GM19238 (cell line): ENCODE results near the gene SHCBP1L.
"Not testable (repeated sequence)": the region's sequence is repeated elsewhere in the genome, so short reads cannot be mapped to it uniquely, and the experiment has no call there.

Experiments
- DNase-seq: peaks from one replicate; pipeline ENCODE4 v3.0.0; 2011; ENCODE audit warnings: low spot score; ENCODE audit not compliant: insufficient read length

The SHCBP1L gene

DNA sequence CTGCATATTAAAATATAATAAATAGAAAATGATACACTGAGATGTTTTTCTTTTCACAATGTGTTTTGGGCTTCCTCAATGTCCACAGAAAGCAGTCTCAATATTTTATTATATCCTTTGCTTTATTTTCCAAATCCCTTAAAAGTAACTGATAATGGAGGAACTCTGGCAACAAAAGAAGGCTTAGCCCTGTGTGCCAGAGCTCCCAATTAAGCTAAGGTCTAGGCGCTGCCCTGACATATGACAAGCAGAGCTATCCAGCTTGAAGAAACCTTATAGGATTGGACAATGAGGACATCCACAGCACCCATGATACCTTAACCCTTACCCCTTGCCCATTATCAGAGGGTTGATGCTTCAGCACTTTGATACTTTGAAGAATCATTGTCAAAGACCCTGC, 12.9 kb upstream of the SHCBP1L start:
- no peak for DNase-seq

DNA sequence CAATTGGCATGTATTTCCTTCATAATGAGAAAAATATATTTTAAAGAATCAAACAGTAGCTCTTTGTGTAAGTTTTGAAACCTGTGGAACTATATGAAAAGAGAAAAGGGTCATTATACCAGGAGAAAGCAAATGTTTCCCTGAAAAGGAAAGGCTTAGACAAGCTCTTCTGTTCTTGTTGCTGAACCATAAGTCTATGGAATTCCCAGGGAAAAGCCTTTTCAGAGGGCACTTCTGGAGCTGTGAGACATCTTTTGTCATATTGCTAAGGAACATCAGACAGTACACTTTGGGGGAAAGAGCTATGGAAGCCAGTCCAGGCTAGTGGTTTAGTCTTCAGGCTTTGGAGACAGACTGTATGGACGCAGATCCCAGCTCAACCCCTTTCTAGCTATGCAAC, 12.1 kb upstream of the SHCBP1L start:
- DNase-seq, result no peak

DNA sequence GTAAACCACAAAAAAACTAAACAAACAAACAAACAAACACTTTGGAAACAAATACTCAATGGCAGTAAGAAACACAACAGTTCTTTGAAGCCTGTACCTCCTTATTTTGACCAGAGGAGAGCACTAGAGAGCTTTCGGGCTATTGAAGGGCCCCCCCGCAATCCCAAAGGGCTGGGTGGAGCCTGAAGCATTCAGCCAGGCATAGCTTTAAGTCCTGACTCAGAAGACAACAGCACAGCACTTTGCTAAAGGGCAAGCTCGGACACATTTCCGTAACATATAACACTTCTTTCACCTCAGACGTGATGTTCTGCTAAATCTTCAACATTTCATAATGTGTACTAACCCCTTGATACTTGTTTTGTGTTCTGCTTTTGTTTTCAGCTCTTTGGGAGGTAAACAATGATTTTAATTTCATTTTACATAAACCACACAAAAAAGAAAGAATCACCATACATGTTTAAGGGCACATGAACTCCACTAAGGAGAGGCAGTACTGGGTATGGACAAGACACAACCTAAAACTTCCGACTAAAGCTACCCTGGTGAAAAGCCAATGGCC, 9.7 kb upstream of the SHCBP1L start:
- DNase-seq, result peak; percentile 69

DNA sequence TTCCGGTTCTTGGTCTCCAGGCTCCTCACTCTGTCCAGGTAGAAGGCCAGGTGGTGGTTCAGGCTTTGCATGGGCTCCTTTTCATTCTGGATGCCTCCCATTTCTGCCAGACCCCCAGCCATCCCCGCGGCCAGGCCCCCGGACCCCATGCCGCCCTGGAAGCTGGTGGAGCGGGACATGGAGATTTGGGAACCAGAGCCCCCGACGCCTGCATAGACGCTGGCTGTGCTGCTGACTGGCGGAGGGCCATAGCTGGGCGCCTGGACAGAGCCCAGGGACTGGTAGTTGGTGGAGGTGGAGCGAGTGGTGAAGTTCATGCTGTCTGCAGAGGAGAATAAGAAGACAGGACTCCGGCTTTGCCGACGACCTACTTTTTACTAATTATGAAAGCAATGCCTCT, 7.1 kb upstream of the SHCBP1L start:
- DNase-seq, result no peak

DNA sequence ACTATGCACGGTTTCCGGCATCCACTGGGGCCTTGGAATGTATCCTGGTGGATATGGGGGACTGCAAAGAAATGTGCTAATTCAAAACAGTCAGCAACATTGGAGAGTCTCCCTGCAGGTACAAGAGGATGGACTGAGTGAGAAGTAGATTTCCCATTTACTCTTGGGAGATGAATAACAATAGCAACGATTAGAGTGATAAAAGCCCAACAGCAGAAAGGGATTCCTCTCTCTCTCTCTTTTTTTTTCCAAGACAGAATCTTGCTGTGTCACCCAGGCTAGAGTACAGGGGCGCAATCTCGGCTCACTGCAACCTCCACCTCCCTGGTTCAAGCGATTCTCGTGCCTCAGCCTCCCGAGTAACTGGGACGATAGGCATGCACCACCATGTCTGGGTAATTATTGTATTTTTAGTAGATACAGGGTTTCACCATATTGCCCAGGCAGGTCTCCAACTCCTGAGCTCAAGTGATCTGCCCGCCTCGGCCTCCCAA, 5.0 kb upstream of the SHCBP1L start:
- no peak for DNase-seq

DNA sequence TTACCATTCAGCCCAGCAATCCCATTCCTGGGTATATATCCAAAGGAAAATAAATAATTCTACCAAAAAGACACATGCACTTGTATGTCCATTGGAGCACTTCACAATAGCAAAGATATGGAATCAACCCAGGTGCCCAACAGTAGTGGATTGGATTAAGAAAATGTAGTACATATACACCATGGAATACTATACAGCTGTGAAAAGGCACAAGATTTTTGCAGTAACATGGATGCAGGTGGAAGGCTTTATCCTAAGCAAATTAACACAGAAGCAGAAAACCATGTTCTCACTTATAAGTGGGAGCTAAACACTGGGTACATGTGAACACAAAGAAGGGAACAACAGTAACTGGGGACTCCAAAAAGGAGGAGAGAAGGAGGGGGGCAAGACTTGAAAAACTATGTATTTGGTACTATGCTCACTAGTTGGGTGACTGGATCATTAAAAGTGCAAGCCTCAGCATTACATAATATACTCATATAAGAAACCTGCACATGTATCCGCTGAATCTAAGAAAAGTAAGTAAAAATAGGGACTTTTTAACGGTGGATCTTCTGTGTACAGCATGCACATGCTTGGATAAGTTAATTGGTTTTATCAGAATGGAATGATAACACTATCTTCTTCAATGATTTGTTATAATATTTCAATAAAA, 3.9 kb upstream of the SHCBP1L start:
- no peak for DNase-seq

DNA sequence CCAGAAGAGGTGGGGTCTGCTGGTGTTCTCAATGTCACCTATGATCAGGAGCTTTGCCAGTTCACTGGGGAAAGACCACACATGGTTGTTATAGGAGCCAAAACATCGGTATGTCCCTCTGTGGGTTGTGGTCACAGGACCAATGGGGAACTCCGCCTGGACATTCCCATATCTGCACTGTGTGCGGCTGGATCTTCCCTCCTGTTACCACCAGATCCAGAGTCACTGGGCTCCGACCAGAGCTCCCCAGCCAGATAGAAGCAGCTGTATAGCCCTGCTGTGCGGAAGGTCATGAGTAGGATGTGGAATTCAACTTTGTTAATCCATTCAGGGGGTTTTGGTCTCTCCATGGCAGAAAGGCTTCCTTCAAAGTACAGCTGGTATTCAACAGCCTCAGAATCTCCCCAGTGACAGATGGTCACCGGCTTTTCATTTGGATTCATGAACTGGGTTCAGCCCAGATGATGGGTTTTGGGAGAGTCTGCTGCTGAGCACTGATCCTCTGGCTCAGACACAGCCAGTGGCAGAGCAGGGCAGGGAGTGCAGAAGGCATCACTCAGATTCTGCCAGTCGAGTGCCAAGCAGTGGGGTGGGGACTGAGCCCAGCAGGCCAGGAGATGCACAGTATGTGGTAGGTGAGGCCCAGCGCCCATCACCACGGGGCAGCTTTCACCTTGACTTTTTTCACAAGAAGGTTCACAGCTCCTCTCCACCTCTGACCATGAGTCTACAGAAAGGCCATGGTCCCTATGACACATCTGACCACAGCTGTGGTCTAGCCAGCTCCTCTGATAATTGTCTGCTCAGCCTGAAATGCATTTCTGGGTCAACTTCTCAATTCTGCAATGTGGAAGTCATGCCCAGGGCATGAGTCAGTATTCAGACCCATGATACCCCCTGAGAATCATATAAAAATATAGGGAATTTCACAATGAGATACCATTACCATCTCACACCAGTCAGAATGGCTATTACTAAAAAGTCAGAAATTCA, 2.9 kb upstream of the SHCBP1L start:
- DNase-seq, result no peak

DNA sequence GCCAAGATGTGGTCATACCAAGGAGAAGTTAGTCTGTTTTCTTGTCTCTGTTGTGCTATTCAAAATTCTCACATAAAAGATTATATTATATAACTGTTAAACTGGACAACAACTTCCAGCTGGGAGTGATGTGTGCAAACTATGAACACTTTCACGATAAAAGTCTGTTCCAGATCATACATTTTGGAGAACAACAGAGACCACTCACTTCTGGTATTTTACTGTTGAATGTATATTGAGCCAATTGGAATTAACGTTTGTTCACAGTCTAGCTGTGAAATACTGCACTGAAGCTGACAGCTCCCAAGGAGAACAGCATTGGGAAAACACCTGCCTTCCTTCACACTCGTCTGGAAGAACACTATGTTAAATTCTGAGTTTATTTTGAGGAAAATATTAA, 860 bp upstream of the SHCBP1L start:
- DNase-seq, result no peak

DNA sequence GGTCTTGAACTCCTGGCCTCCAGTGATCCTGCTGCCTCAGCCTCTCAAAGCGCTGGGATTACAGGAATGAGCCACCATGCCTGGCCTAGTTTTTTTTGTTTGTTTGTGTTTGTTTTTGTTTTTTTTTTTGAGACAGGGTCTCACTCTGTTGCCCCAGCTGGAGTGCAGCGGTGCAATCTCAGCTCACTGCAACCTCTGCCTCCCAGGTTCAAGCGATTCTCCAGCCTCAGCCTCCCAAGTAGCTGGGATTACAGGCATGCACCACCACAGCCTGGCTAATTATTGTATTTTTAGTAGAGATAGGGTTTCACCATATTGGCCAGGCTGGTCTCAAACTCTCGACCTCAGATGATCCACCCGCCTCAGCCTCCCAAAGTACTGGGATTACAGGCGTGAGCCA, 9.6 kb downstream of the SHCBP1L start:
- DNase-seq, result not testable (repeated sequence)

DNA sequence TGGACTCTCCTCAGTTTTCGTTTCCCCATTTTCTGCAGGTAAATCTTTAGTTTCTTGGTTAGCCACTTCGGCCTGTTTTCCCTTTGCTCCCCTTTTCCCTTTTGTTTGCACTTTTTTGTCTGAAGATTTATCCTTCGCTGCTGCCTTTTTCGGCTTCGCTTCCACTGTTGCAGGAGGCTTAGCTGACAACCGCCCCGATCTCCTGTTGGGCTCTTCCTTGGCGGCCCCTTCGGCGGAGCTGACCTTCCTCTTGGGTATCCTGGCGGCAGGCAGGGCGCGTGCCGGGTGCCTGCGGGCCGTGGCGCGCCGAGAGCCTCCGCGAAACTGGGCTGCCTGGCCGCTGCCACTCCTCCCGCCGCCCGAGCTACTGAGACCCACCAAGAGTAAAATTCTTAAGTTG, 10.8 kb downstream of the SHCBP1L start:
- DNase-seq, result not testable (repeated sequence)

DNA sequence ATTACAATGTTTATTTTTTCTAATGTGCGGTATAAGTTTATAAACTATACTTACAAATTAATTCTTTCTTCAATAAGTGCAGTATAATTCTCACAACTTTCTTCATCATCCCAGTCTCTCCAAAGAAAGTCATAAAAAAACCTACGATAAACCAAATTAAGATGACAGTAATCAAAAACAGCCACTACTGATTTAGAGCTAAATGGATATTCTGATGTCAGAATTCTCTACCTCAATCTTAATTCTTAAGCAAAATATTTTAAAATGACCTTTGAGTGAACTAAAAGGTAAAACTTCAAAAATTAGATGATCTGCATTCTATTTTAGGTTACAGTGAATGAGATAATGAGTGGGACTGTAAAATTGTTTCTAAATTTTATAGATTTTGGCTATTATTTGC, 13.6 kb downstream of the SHCBP1L start:
- no peak for DNase-seq

DNA sequence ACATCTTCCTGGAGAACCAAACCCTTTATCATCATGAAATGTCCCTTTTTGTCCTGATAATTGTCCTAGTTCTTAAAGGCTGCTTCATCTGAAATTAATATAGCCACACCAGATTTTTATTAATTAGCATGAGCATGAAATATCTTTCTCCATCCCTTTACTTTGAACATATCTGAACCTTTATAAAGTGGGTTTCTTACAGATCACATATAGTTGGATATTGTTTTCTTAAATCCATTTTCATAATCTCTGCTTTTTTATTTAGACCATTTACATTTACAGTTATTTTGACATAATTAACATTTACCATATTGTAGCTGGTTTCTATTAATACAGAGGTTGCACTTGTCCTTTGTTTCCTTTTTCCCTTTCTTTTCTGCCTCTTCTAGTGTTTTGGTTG, 17.2 kb downstream of the SHCBP1L start:
- no peak for DNase-seq

DNA sequence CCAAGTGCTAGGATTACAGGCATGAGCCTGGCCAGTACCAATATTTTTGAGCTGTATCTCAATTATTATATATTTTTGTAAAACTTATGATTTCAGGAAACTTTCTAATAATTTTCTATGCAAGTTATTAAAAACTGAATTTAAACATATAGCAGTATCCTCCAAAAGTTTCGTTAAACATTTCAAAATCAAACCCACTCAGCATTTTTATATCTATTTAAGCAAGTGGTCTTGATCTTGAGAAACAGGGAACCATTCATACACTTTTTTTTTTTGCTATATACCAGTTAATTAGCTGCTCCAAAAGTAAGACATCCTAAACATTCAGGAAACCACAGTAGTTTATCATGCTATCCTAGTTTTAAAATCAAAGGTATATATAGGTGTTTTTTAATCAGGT, 22.0 kb downstream of the SHCBP1L start:
- no peak for DNase-seq

DNA sequence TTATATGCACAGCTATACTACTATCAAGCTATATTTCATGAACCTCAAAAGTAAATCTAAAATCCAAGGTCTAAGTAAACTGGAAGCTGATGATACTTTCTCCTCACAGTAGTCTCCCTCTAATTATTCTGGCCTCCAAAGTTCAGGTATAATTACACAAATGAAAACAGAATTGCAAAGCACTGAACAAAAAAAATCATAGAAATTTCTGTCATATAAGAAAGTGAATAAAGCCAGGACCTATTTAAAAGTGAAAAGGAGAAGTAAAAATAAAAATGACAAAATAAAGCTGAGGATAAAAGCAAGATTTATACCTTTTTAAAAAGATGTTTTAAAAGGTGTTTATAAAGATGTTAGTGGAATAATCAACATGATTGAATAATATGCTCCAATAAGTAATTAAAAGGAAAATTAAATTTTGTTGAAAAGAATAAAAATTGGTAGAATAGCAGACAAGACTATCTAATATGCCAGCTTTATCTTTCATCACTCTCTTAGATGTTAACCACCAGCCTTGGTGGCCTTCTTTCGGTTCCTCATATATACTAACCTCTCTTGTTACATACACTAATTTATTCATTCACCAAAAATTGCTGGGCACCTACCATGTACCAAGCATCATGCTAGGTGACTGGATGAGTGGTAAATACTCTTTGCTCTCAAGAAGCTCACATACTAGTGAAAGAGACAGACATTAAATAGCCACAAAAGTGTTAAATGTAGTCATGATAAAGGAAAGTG, 25.1 kb downstream of the SHCBP1L start:
- no peak for DNase-seq

DNA sequence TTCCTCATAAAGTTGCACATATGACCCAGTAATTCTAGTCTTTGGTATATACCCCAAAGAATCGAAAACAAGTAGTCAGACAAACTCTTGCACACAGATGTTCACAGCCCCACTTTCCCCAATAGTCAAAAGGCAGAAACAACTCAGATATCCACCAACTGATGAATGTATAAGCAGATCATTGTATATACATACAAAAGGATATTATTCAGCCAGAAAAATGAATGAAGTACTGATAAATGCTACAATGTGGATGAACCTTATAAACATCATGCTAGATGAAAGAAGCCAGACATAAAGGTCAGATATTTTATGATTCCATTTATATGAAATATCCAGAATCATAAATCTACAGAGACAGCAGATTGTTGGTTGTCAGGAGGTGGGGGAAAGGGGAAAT, 27.3 kb downstream of the SHCBP1L start:
- DNase-seq, result no peak

DNA sequence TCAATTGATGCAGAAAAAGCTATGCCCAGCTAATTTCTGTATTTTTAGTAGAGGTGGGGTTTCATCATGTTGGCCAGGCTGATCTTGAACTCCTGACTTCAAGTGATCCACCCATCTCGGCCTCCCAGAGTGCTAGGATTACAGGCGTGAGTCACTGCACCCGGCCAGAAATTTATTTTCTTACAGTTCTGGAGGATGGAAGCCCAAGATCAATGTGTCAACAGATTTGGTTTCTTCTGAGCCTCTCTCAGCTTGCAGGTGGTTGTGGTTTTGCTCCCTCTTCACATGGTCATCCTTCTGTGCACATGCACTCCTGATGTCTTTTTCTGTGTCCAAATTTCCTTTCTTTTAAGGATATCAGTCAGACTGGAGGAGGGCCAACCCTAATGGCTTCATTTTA, 35.6 kb downstream of the SHCBP1L start:
- no peak for DNase-seq

DNA sequence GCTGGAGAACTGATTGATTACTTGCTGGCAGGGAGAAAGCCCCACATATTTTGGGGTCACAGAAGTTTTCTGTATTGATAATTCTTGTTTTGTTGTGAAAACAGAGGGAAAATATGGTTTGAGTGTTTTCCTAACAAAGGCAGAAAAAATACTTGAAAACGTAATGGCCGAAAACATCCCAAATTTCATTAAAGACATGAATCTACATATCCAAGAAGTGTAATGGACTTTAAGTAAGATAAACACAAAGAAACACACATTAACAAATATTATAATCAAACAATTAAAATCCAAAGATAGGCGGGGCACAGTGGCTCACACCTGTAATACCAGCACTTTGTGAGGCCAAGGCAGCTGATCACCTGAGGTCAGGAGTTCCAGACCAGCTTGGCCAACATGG, 39.6 kb downstream of the SHCBP1L start:
- DNase-seq, result no peak

DNA sequence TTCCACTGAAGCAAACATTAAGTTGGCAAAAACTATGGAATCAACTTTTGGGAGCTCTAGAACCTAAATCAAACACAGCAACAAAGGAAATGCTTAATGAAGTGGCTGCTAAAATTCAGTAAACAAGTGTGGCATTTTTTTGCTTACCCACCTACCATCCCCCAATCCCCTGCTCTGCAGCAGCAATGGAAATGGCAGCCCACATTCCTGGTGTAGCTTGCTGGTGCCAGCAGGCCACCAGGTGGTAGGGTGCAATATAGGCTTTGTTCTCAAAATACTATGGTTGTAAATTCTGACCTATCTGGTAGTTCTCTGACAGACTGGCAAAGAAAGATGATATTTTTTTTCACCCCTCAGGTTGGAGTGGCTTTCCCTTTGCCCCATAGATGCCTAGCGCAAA, 42.8 kb downstream of the SHCBP1L start:
- DNase-seq, result no peak

DNA sequence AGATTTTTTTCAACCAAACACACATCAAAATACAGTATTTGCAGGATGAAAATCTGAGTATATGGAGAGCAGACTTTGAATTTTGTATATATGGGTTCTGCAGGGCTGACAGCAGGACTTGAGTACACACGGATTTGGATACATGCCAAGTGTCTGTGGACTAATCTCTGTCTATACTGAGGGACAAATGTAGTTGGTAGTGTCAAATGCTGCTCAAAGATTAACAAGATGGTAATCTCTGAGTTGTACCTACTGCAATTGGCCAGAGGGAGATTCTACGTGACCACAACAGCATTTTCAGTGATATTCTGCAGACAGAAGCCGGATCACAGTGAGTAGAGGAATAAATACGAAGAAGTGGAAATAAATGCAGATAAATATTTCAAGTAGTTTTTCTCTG, 43.4 kb downstream of the SHCBP1L start:
- no peak for DNase-seq

DNA sequence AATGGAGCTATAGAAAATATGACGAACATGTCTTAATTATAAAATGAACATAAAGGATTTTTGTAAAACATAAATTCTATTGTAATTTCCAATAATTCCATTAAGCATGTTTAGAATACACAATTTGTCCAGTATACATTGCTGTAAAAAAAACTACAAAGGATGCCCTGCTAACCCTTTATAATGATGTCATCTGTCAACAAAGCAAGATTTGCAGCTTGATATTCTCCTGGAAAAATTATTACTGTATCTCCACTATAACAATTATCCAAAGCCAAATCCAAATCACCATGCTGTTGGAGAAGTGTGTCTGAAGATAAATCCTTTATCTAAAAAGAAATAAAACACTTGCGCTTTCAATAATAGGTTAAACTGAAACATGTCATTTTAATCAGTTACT, 47.6 kb downstream of the SHCBP1L start:
- no peak for DNase-seq

DNA sequence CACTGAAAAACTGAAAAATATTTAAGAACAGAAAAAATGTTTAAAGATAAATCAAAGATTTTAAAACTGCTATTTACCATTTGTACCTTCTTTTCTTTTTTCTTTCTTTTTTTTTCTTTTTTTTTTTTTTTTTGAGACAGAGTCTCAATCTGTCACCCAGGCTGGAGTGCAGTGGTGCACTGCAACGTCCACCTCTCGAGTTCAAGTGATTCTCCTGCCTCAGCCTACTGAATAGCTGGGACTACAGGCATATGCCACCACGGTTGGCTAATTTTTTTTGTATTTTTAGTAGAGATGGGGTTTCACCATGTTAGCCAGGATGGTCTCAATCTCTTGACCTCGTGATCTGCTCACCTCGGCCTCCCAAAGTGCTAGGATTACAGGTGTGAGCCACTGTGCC, 51.0 kb downstream of the SHCBP1L start:
- not testable (repeated sequence) for DNase-seq

DNA sequence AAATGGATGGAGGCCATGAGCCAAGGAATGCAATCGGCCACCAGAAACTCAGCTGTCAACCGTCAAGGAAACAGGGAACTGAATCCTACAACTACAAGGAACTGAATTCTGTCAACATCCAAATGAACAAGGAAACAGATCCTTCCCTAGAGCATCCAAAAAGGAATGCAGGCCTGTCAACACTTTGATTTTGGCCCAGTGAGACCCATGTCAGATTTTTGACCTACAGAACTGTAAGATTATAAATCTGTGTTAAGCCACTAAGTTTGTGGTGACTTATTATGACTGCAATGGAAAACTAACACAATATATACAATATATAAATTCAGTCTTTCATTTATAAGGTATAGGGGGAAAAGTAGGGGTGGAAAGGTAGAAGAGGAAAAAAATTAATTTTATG, 55.3 kb downstream of the SHCBP1L start:
- no peak for DNase-seq
